Measurements from ENCODE around the gene CNTN4.
A peak's percentile ranks its signal among the peaks of the same experiment; 100 is the strongest.

CNTN4 gene

DNA sequence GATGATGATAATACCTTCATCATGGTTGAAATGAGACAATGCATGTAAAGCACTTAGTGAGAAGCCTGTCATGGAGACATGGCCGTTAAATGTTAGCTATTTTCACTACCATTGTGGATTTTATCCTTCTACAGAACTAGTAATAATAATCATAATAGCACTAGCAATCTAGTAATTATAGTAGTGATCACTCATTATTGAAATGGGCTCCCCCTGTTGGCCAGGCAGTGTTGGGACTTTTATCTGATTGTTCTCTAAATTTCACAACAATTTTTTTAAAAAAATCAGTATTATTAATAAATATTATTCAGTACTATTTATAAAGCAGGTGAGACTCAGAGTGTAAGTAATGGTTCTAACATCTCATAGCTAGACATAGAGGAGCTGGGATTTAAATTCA, 615.3 kb downstream of the CNTN4 start:
- TF ChIP-seq, protein P1, sequence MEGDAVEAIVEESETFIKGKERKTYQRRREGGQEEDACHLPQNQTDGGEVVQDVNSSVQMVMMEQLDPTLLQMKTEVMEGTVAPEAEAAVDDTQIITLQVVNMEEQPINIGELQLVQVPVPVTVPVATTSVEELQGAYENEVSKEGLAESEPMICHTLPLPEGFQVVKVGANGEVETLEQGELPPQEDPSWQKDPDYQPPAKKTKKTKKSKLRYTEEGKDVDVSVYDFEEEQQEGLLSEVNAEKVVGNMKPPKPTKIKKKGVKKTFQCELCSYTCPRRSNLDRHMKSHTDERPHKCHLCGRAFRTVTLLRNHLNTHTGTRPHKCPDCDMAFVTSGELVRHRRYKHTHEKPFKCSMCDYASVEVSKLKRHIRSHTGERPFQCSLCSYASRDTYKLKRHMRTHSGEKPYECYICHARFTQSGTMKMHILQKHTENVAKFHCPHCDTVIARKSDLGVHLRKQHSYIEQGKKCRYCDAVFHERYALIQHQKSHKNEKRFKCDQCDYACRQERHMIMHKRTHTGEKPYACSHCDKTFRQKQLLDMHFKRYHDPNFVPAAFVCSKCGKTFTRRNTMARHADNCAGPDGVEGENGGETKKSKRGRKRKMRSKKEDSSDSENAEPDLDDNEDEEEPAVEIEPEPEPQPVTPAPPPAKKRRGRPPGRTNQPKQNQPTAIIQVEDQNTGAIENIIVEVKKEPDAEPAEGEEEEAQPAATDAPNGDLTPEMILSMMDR (conservative IDR thresholded peaks at IDR 0.05; ENCODE audit: control insufficient read depth, insufficient read depth, low read depth, low read length) = peak; percentile 19

DNA sequence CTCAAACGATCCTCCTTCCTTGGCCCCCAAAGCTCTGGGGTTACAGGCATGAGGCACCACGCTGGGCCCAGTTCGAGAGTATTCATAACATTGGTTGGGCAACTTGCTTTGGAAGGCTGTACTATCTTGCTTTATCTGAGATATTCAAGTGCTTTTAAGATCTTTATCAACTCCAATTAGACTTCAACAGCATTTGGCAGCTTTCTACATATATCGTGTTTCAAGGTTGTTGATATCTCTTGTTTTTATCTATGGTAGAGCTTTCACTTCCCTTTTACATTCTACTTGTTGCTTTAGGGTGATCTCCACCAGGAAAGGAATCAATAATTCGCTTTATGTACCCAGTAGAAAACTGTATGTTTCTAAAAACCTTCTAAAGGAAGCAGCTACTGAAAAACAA, 616.2 kb downstream of the CNTN4 start:
- DNase-seq (ENCODE audit: low read depth) = no peak
- no peak overlapping the region for H3K4me3 ChIP-seq (ENCODE audit: control insufficient read depth, low read depth, low read length)
- TF ChIP-seq, protein P1 (conservative IDR thresholded peaks at IDR 0.05; ENCODE audit: control insufficient read depth, insufficient read depth, low read depth, low read length) = no peak

More for the DNA sequence above, 615.3 kb downstream of the CNTN4 start:
- H3K4me3 ChIP-seq (ENCODE audit: control insufficient read depth, low read depth, low read length) = no peak overlapping the region
- DNase-seq (ENCODE audit: low read depth) = no peak

DNA sequence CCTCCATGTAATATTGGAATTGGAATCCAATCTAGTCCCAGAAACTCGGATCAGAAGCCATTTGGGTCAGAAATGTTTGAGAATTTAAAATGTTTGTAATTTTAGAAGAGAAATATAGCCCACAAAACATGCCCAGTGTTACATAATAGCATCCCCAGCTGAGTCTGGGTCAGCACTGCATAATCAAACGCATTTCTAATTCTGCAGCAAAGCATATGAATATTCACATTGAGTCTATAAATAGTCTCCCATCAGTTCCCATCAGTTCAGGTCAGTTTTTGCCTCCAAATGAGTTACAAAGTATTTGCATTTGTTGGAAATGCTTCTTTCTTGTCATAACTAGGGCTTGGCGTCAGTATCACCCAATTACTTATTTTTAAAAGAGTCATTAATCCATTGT, 628.4 kb downstream of the CNTN4 start:
- TF ChIP-seq, protein P1 (conservative IDR thresholded peaks at IDR 0.05; ENCODE audit: control insufficient read depth, insufficient read depth, low read depth, low read length) = no peak
- no peak overlapping the region for H3K4me3 ChIP-seq (ENCODE audit: control insufficient read depth, low read depth, low read length)
- no peak for DNase-seq (ENCODE audit: low read depth)

DNA sequence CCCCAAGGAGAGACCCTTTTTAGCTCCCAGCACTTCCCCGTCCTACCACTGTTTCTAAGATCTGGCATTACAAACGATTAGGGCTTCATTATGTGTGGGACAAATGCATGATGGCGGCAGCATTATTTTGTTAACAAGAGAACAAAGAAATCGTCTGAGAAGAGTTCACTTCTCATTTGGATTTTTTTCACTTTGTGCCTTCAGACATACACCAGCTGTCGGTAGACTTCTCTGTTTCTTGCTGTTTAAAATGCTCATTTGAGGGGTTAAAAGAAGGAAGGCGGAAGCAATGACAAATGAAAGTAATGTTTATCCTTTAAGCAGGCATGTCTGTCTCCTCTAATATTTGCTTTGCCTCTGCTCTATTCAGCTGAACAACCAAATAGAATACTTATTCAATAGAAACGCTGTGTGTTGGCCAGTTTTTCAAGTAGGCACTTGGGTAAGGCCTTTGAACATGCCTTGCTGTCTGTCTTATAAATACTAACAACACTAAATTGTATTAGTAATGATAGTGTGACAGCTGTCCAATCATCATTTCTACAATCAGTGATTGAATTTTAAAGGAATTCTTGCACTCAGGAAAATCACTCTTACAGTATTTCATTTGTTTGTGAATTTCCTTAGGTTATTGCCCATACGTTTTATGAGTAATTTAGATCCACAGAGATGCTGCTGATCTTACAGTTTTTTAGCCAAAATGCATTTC, 629.1 kb downstream of the CNTN4 start:
- TF ChIP-seq, protein P1 (conservative IDR thresholded peaks at IDR 0.05; ENCODE audit: control insufficient read depth, insufficient read depth, low read depth, low read length) = no peak
- no peak for DNase-seq (ENCODE audit: low read depth)

DNA sequence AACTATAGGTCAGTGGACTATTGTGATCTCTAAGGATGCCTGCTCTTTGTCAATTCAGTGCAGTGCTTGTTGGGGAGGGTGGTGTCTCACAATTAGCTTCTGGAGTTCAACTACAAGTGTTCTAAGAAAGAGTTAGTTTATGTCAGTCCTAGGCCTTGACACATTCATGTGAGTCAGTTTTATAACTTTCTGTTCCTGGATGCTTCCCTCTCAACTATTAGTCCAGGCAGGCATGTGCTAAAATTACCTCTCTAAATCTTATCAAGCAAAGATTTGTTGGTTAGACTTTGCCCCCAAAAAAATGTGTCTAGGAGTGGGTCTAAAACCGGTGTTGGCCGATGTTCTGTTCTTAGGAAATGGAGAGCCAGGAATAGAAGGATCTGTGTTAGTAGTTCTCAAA, 633.2 kb downstream of the CNTN4 start:
- DNase-seq (ENCODE audit: low read depth) = no peak
- no peak overlapping the region for H3K4me3 ChIP-seq (ENCODE audit: control insufficient read depth, low read depth, low read length)
- TF ChIP-seq, protein P1 (conservative IDR thresholded peaks at IDR 0.05; ENCODE audit: control insufficient read depth, insufficient read depth, low read depth, low read length) = no peak

More for the DNA sequence above, 629.1 kb downstream of the CNTN4 start:
- H3K4me3 ChIP-seq (ENCODE audit: control insufficient read depth, low read depth, low read length) = no peak overlapping the region

DNA sequence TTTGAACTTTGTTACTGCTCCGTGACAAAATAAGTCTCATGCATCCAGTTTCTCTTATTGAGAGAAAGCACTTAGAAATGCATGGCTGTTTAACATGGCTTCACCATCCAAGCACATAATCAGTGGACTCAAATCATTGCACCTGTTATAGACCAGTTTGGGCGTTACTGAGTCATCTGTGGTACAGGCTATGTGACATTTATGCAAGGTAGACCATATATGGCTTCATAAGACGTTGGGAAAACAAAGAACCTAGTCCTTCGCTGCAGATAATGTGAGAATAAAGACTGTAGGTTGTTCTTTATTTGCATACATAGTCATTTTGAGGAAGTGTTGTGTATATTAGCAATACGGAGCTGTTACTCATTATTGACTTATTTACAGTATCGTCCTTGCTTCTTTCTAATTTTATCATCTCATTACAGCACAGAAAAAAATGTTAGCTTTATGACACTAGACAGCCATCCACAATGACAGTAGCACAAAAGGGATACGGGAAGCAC, 636.8 kb downstream of the CNTN4 start:
- no peak overlapping the region for H3K4me3 ChIP-seq (ENCODE audit: control insufficient read depth, low read depth, low read length)
- no peak for DNase-seq (ENCODE audit: low read depth)
- TF ChIP-seq, protein P1 (conservative IDR thresholded peaks at IDR 0.05; ENCODE audit: control insufficient read depth, insufficient read depth, low read depth, low read length) = no peak
